ENCODE data around the gene NGLY1. TPM values are rescaled to one million over a fixed set of nuclear protein-coding genes. Genes with fewer than 3 reads are reported as not detected.
A peak's percentile ranks its signal among the peaks of the same experiment; 100 is the strongest.

Gene NGLY1
- total RNA-seq, 1 experiment from 2014 or later = 36.4 TPM

DNA sequence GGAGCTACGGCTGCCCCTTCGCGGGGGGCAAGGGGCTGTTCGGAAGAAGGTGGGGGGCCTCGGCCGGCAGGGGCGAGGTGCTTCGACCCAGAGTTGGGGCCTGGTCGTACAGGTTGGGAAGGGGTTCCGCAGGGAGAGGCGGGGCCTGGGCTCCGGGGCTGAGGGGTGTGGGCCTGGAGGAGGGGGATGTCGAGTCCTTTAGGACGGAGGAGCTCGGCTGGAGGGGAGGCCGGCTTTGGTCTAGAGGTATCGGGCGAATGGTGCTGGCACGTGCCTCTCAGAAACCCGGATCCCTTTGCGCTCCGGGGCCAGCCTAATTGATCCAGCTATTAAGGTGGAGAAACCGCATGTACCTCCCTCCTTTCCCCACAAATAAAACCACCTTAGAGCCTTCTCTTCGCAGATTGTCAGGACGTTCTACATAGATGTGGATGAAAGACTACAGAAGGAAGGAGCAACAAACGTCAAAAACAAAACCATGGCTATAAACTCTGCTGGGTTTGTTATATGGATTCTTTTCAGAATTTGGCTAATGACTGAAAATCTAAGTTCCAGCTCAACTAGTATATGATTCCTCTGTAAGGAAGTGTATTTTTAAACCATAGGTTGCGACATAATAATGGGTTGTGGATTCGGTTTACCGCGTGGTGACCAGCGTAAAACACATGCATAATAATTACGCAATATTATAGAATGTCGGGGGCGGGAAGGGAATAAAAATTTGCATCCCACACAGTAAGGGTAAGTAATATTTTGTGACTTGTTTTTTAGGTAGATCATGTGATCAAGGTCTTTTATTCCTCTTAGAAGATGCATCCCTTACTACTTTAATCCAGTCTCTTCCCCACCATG is 644 bp upstream of the NGLY1 start:
- DNase-seq (ENCODE audit: low read depth) = peak; percentile 51

DNA sequence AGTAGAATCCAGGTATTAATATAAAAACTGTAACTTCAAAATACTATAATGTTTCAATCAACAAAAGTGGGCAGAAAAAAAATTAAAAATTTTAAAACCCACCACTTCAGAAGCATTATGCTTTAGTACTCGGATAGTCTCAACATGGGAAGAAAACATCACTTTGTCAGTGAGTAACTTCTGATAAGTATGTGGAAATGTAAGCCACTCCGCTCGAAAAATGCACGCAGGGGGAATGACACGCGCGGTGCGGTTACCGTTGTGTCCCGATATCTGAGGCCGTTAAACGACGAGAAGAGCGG is 656 bp downstream of the NGLY1 start:
- no peak for DNase-seq (ENCODE audit: low read depth)

DNA sequence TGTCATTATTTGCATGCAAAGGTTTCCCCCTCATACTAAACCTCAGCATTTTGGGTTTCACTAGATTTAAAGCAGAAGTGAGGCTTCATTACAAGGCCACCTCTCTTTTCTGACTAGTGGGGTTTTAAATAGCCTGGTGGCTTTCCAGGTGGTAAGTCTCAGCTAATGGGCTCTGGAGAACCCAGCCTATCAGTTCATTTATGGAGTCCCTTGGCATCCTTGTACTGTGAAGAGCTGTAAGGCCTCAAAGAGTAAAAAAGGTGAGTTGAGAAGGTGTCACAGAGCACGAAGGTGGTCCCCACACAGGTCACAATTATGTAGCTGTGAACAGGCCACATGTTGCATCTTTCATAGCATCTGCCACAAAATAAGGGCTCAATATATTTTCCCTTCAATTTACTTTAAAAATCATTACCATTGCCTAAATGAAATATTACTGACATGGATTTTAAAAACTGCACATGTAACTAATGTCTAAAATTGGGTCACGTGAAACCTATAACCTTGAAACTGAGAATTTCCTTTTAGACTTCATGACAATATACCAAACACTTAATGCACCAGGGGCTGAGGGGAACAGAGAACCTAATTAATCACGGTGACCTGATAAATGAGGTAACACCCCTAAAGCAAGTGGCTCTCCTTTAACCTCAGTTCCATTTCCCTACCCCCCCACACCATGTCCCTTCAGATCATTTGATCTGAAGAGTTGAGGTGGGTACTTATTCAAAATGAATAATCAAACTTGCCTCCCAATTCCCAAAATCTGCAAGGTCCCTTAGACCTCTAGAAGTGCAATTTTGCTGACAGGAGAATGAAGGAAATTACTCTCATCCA is 1.3 kb downstream of the NGLY1 start:
- no peak for DNase-seq (ENCODE audit: low read depth)

DNA sequence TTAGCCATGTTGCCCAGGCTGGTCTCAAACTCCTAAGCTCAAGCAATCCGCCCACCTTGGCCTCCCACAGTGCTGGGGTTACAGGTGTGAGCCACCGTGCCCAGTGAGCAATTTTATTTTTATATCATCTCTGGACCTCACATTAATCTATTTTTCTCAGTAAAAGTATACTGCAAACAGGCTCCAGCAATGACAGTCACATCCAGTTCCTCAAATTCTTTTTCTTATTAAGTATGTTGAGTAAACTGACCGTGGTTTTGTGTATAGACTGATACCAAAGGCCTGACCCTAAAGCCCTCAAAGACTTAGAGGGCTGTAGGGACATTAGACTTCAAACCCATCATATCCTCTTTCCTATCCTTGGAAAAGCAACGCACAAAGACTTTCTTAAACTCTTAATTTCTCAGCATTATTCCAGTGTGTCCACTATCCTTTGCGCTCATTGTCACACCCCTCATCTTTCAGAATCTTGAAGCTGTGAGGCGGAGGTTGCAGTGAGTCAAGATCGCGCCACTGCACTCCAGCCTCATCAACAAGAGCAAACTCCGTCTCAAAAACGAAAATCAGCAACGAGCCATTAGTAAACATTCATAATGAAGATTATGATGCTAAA is 2.0 kb downstream of the NGLY1 start:
- no peak for DNase-seq (ENCODE audit: low read depth)

DNA sequence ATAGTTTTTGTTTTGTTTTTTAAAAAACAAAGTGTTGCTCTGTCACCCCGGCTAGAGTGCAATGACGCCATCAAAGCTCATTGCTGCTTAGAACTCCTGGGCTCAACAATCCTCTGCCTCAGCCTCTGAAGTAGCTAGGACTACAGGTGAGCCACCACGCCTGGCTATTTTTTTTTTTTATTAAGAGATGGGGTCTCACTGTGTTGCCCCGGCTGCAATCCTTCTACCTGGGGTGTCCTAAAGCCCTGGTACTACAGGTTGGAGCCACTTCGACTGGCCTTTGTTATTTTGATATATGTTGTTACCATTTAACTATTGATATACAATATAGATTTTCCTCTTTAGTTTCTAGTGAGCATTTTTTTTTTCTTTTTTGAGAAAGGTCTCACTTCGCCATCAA is 2.6 kb downstream of the NGLY1 start:
- no peak for DNase-seq (ENCODE audit: low read depth)

GRCh38 chr3:25775936-25776335 is 7.3 kb downstream of the NGLY1 start:
- DNase-seq (ENCODE audit: low read depth) = no peak

- DNase-seq (ENCODE audit: low read depth) = no peak
Measured at GRCh38 chr3:25768851-25769250, 14.4 kb downstream of the NGLY1 start.

GRCh38 chr3:25751725-25752124 is 31.5 kb downstream of the NGLY1 start:
- DNase-seq (ENCODE audit: low read depth) = no peak

- DNase-seq (ENCODE audit: low read depth) = no peak
Measured at GRCh38 chr3:25751048-25751447, 32.2 kb downstream of the NGLY1 start.

- DNase-seq (ENCODE audit: low read depth) = no peak
Measured at GRCh38 chr3:25749031-25749581, 34.1 kb downstream of the NGLY1 start.

GRCh38 chr3:25748189-25748588 is 35.1 kb downstream of the NGLY1 start:
- no peak for DNase-seq (ENCODE audit: low read depth)

GRCh38 chr3:25747033-25747432 is 36.2 kb downstream of the NGLY1 start:
- peak; percentile 20 for DNase-seq (ENCODE audit: low read depth)

GRCh38 chr3:25744470-25744869 is 38.8 kb downstream of the NGLY1 start:
- no peak for DNase-seq (ENCODE audit: low read depth)

GRCh38 chr3:25728101-25728500 is 55.1 kb downstream of the NGLY1 start:
- DNase-seq (ENCODE audit: low read depth) = no peak

- no peak for DNase-seq (ENCODE audit: low read depth)
Measured at GRCh38 chr3:25727316-25727715, 55.9 kb downstream of the NGLY1 start.

- DNase-seq (ENCODE audit: low read depth) = no peak
Measured at GRCh38 chr3:25725810-25726209, 57.4 kb downstream of the NGLY1 start.

GRCh38 chr3:25724948-25725645 is 58.1 kb downstream of the NGLY1 start:
- DNase-seq (ENCODE audit: low read depth) = no peak

DNA sequence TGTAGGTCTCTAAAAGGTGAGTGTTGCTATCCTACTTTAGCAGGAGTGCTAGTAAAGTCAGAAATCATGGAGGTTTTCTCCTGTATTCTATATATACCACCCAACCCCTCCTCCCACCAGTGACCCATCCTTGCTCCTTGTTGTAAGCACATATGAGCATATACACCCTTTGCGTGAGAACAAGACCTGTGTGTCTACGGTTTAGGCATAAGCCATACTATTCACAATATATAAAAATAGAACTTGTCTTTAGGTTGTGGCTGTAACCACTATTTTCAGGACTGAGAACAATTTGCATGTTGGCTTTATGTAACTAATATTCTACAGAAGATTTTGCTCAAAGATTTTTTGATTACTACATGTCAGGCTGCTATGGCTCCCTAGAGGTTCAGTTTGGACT is 59.4 kb downstream of the NGLY1 start:
- no peak for DNase-seq (ENCODE audit: low read depth)

DNA sequence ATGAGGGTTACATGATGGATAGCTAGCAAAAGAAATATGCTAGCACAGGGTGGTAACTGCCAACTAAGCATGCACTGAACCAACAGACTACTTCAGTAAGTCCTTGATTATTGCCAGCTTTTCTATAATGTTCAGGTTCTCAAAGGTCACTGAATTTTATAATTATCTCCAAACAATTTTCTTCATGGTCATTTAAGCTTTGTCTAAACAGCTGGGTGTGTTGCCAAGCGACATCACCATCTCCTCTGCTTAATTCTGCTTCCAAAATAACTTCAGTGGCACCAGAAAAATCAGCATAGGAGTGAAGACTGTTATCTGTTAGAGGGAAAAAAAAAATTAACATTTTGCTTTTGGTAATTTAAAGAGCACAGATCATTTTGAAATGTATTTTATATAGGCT is 63.9 kb downstream of the NGLY1 start:
- DNase-seq (ENCODE audit: low read depth) = no peak

GRCh38 chr3:25713341-25713985 is 69.8 kb downstream of the NGLY1 start:
- DNase-seq (ENCODE audit: low read depth) = no peak

GRCh38 chr3:25711090-25711489 is 72.2 kb downstream of the NGLY1 start:
- DNase-seq (ENCODE audit: low read depth) = no peak

All from HT1080 (cell line).